Gastroesophageal sphincter (tissue), 4 donors: ENCODE measurements around the gene OGG1. TPM values are rescaled to one million over a fixed set of nuclear protein-coding genes. Genes with fewer than 3 reads are reported as not detected.

Experiments
- ATAC-seq: fragments of 150-250 bp; one replicate; pipeline ENCODE4 v1.9.1; 2016; ENCODE audit warnings: mild to moderate bottlenecking, moderate library complexity
- H3K27ac ChIP-seq, 4 donors: fragments of 200-600 bp; sonication (generic) in 3 of 4; 1 replicate in 3 of 4; 2 replicates in 1 of 4; pipeline ENCODE4 v1.5.1; 2016 to 2019
- H3K27me3 ChIP-seq: fragments of 200-600 bp; sonication (generic); one replicate; pipeline ENCODE4 v1.5.1; 2019
- H3K36me3 ChIP-seq, 2 donors: fragments of 200-600 bp; sonication (generic); one replicate each; pipeline ENCODE4 v1.5.1; 2019; ENCODE audit warnings: control low read depth in 1 of 2
- H3K4me1 ChIP-seq, 3 donors: fragments of 200-600 bp; sonication (generic); 1 replicate in 2 of 3; 2 replicates in 1 of 3; pipeline ENCODE4 v1.5.1; 2016 to 2019; ENCODE audit warnings: control low read depth in 2 of 3
- H3K4me3 ChIP-seq, 2 donors: fragments of 200-600 bp; sonication (generic); one replicate each; pipeline ENCODE4 v1.5.1; 2019; ENCODE audit warnings: mild to moderate bottlenecking in 1 of 2, moderate library complexity in 1 of 2
- H3K9me3 ChIP-seq, 3 donors: fragments of 200-600 bp; sonication (generic); one replicate each; pipeline ENCODE4 v1.5.1; 2017 to 2019; ENCODE audit warnings: control low read depth in 2 of 3
- EP300 ChIP-seq: sonication (generic); formaldehyde crosslinking; IDR thresholded peaks from one replicate; pipeline ENCODE4 v1.6.1; 2017; ENCODE audit warnings: antibody characterized with exemption, mild to moderate bottlenecking
- POLR2A ChIP-seq, 2 donors: fragments of 450-650 bp; IDR thresholded peaks; one replicate each; pipeline ENCODE4 v1.6.1; 2017; ENCODE audit warnings: antibody characterized with exemption in 2 of 2, mild to moderate bottlenecking in 2 of 2, moderate library complexity in 1 of 2
- POLR2AphosphoS5 ChIP-seq: sonication (generic); formaldehyde crosslinking; IDR thresholded peaks from one replicate; pipeline ENCODE4 v1.6.1; 2017; ENCODE audit warnings: antibody characterized with exemption
- WGBS, 2 donors: methylation state at CpG; one replicate each; pipeline ENCODE4 v1.1.5; 2018; ENCODE audit warnings: low coverage in 1 of 2; 5-methylcytosine and 5-hydroxymethylcytosine counted together
- total RNA-seq, 4 donors: library from RNA; depleted of rRNA; stranded (reverse); fragments of >200 nt; gene quantifications; one replicate each; pipeline ENCODE4 v1.1.0, GENCODE V29; 2016
- TF ChIP-seq, protein P1 (sequence below), 4 experiments: fragments of 200-600 bp in 2 of 4; fragments of 450-650 bp in 2 of 4; sonication (generic) in 1 of 4; IDR thresholded peaks; one replicate each; pipeline ENCODE4 v1.5.1; 2017 to 2019; ENCODE audit warnings: antibody characterized with exemption in 4 of 4, mild to moderate bottlenecking in 2 of 4, moderate library complexity in 2 of 4

OGG1 gene
- total RNA-seq, 4 donors from 2014 or later, result 22.1 to 33.8 (median 25.9) TPM

DNA sequence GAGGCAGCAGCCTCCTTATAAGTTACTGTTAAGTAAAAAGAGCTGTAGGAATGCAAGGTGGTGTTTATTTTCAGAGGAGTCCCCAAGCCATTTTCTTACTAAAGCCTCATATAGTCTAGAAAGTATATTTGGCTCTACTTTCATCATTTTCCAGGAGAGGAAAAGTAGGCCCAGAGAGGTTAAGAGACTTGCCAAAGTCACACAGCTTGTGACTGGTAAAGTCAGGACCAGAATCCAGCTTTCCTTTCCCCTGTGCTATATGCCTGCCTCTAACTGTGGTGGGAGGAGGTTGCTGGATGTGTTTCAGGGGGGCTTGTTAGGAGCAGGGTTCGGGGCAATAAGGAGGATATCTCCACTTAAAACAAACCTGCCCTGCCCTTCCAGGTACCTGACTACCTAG lies 7.2 kb upstream of the OGG1 start:
- Histone ChIP-seq H3K4me1 (no peaks in the 10 kb centered on the region), H3K36me3 (peaks cover 0 to 100% of the 10 kb centered on the region in 2 donors), H3K4me3 (no peak overlapping the region), H3K27ac (no peak overlapping the region), H3K9me3 (no peaks in the 10 kb centered on the region), H3K27me3 (no peaks in the 10 kb centered on the region)
- TF ChIP-seq POLR2A (IDR thresholded peaks at IDR 0.05) (no peak), POLR2AphosphoS5 (no peak), EP300 (no peak)
- TF ChIP-seq, protein P1, sequence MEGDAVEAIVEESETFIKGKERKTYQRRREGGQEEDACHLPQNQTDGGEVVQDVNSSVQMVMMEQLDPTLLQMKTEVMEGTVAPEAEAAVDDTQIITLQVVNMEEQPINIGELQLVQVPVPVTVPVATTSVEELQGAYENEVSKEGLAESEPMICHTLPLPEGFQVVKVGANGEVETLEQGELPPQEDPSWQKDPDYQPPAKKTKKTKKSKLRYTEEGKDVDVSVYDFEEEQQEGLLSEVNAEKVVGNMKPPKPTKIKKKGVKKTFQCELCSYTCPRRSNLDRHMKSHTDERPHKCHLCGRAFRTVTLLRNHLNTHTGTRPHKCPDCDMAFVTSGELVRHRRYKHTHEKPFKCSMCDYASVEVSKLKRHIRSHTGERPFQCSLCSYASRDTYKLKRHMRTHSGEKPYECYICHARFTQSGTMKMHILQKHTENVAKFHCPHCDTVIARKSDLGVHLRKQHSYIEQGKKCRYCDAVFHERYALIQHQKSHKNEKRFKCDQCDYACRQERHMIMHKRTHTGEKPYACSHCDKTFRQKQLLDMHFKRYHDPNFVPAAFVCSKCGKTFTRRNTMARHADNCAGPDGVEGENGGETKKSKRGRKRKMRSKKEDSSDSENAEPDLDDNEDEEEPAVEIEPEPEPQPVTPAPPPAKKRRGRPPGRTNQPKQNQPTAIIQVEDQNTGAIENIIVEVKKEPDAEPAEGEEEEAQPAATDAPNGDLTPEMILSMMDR (IDR thresholded peaks at IDR 0.05), result no peak
- no CpG with 5 or more reads among the region's 1 CpG for WGBS, 2 donors
- no peak for ATAC-seq

DNA sequence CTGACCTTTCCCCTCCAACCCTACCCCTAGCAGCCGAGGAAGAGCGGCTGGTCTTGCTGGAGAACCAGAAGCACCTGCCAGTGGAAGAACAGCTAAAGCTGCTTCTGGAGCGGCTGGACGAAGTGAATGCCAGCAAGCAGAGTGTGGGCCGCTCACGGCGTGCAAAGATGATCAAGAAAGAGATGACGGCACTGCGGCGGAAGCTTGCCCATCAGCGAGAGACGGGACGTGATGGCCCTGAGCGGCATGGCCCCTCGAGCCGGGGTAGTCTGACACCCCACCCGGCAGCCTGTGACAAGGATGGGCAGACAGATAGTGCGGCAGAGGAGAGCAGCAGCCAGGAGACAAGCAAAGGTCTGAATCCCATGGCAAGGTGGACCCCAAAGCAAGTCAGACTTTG lies 6.2 kb upstream of the OGG1 start:
- H3K9me3 ChIP-seq, result no peaks in the 10 kb centered on the region
- no peak overlapping the region for H3K4me3 ChIP-seq
- H3K27ac ChIP-seq, result no peak overlapping the region
- H3K36me3 ChIP-seq, result peaks cover 0 to 100% of the 10 kb centered on the region in 2 donors
- H3K4me1 ChIP-seq, result peaks cover 0 to 5% (median 0%) of the 10 kb centered on the region in 3 donors
- 92 to 93% methylated on average over 3 to 9 of the region's 18 CpGs for WGBS, 2 donors
- ATAC-seq, result no peak
- H3K27me3 ChIP-seq, result no peaks in the 10 kb centered on the region
- TF ChIP-seq POLR2A (IDR thresholded peaks at IDR 0.05), result no peak
- TF ChIP-seq, protein P1 (IDR thresholded peaks at IDR 0.05), result no peak
- TF ChIP-seq POLR2AphosphoS5, result no peak
- no peak for TF ChIP-seq EP300

DNA sequence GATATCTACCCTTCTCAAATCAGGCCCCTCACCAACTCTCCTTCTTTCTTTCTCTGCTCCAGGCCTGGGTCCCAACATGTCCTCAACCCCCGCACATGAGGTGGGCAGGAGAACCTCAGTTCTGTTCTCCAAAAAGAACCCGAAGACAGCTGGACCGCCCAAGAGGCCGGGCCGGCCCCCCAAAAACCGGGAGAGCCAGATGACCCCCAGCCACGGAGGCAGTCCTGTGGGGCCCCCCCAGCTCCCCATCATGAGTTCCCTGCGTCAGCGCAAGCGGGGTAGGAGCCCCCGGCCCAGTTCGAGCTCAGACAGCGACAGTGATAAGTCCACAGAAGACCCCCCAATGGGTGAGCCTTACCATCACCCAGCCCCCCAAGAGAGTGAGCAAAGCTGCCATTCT lies 5.6 kb upstream of the OGG1 start:
- H3K36me3 ChIP-seq, result peaks cover 0 to 95% of the 10 kb centered on the region in 2 donors
- no peak for ATAC-seq

DNA sequence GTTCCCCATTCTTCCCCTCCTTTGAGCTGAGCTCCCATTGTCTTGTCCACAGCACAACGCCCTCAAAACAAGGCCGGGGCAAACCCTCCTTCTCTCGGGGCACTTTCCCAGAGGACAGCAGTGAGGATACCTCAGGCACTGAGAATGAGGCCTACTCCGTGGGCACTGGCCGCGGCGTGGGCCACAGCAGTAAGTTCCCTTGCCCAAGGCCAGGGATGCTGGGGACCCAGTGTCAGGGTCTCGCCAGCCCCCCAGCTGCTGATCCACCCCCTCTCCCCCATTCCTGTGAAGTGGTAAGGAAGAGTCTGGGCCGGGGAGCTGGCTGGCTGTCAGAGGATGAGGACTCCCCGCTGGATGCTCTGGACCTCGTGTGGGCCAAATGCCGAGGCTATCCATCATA lies 4.2 kb upstream of the OGG1 start:
- Histone ChIP-seq H3K9me3 (no peaks in the 10 kb centered on the region), H3K27me3 (no peaks in the 10 kb centered on the region), H3K27ac (no peak overlapping the region), H3K4me1 (peaks cover 0 to 17% (median 0%) of the 10 kb centered on the region in 3 donors), H3K4me3 (no peak overlapping the region), H3K36me3 (peaks cover 0 to 82% of the 10 kb centered on the region in 2 donors)
- TF ChIP-seq, protein P1 (IDR thresholded peaks at IDR 0.05), result no peak
- TF ChIP-seq EP300 (no peak), POLR2A (IDR thresholded peaks at IDR 0.05) (no peak), POLR2AphosphoS5 (no peak)
- ATAC-seq, result no peak
- 67% methylated on average over 3 of the region's 12 CpGs; no CpG with 5 or more reads in 1 of the 2 donors for WGBS, 2 donors

More for the DNA sequence above, 5.6 kb upstream of the OGG1 start:
- no peak overlapping the region for H3K4me3 ChIP-seq
- TF ChIP-seq, protein P1 (IDR thresholded peaks at IDR 0.05), result no peak
- TF ChIP-seq POLR2A (IDR thresholded peaks at IDR 0.05), result no peak
- no peaks in the 10 kb centered on the region for H3K27me3 ChIP-seq
- H3K27ac ChIP-seq, result no peak overlapping the region
- no CpG with 5 or more reads among the region's 13 CpGs for WGBS, 2 donors
- H3K4me1 ChIP-seq, result peaks cover 0 to 11% (median 0%) of the 10 kb centered on the region in 3 donors
- no peaks in the 10 kb centered on the region for H3K9me3 ChIP-seq

DNA sequence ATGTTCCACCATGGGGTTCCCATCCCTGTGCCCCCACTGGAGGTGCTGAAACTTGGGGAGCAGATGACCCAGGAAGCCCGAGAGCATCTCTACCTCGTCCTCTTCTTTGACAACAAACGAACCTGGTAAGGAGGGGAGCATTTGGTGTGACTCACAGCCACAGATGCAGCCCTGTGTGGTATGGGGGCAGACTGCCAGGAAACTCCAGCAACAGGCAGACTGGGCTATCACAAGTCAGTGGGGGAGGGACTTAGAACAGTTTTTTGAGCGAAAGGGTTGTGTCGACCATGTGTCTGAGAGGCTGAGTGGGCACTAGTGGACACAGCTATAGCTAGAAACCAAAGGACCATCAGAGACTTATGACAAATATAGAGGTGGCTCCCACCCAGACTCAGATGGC lies 3.4 kb upstream of the OGG1 start:
- Histone ChIP-seq H3K4me3 (no peak overlapping the region), H3K9me3 (no peaks in the 10 kb centered on the region), H3K27me3 (no peaks in the 10 kb centered on the region), H3K4me1 (peaks cover 0 to 26% (median 7%) of the 10 kb centered on the region in 3 donors), H3K36me3 (peaks cover 0 to 78% of the 10 kb centered on the region in 2 donors), H3K27ac (no peak overlapping the region)
- 43 to 69% methylated on average over 2 of the region's 5 CpGs for WGBS, 2 donors
- TF ChIP-seq EP300 (no peak), POLR2A (IDR thresholded peaks at IDR 0.05) (no peak), POLR2AphosphoS5 (no peak)
- TF ChIP-seq, protein P1 (IDR thresholded peaks at IDR 0.05), result no peak
- no peak for ATAC-seq
